WERI-Rb-1 (cell line): ENCODE data around the gene GMEB2.

Experiments
- DNase-seq: peaks from one replicate; pipeline ENCODE4 v3.0.0-alpha.2; 2020
- H3K27ac ChIP-seq: fragments of 250-450 bp; sonication (Bioruptor Pico); 2 replicates; pipeline ENCODE4 v1.5.1; 2020; ENCODE audit warnings: mild to moderate bottlenecking, moderate library complexity
- H3K27me3 ChIP-seq: fragments of 250-450 bp; sonication (Bioruptor Pico); 2 replicates; pipeline ENCODE4 v1.5.1; 2021; ENCODE audit warnings: mild to moderate bottlenecking, low read depth, moderate library complexity; ENCODE audit not compliant: insufficient read depth, severe bottlenecking
- H3K36me3 ChIP-seq: fragments of 250-450 bp; sonication (Bioruptor Pico); 2 replicates; pipeline ENCODE4 v1.5.1; 2020; ENCODE audit warnings: mild to moderate bottlenecking, moderate library complexity
- H3K4me3 ChIP-seq: 2 replicates; pipeline ENCODE4 v1.5.1; 2011; ENCODE audit warnings: low read depth, mild to moderate bottlenecking, control low read depth, low read length
- H3K9me3 ChIP-seq: fragments of 250-450 bp; sonication (Bioruptor Pico); 2 replicates; pipeline ENCODE4 v1.5.1; 2021; ENCODE audit warnings: mild to moderate bottlenecking, moderate library complexity; ENCODE audit not compliant: severe bottlenecking
- TF ChIP-seq, protein P1 (sequence below): IDR thresholded peaks from 2 replicates; pipeline ENCODE4 v1.5.1; 2011; ENCODE audit warnings: low read depth, mild to moderate bottlenecking, control low read depth, inconsistent platforms, low read length

Gene GMEB2

DNA sequence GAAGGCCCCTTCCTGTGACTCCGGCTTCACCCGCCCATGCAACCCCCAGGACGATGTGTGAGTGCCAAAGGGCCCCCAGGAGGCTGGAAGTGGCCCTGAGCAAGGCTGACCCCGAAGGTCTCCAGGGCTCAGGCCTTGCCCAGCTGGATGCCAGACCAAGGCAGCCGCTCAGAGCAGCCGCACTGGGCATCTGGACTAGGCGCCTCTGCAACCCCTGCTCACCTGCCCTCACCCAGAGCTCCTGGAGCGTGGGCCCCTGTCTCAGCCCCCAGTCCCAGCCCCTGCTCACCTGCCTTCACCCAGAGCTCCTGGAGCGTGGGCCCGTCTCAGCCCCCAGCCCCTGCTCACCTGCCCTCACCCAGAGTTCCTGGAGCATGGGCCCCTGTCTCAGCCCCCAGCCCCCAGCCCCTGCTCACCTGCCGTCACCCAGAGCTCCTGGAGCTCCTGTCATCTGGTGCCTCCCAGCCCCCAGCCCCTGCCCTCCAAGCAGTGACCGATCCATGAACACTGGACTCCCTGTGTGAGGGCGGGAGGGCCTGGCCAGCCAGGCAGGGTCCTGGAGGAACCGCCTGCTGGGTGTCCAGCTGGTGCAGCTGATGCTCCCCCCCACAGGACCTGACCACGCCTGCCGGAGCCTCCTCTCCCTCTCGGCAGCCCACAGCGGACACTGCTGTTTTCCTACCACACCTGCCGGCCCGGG lies 80.5 kb downstream of the GMEB2 start:
- peak; percentile 74 for DNase-seq
- no peaks in the 10 kb centered on the region for H3K9me3 ChIP-seq
- no peak overlapping the region for H3K4me3 ChIP-seq
- H3K27ac ChIP-seq = peak overlapping the region; percentile 29; the same call in 1 of the 2 replicates
- H3K27me3 ChIP-seq = no peaks in the 10 kb centered on the region
- TF ChIP-seq, protein P1, sequence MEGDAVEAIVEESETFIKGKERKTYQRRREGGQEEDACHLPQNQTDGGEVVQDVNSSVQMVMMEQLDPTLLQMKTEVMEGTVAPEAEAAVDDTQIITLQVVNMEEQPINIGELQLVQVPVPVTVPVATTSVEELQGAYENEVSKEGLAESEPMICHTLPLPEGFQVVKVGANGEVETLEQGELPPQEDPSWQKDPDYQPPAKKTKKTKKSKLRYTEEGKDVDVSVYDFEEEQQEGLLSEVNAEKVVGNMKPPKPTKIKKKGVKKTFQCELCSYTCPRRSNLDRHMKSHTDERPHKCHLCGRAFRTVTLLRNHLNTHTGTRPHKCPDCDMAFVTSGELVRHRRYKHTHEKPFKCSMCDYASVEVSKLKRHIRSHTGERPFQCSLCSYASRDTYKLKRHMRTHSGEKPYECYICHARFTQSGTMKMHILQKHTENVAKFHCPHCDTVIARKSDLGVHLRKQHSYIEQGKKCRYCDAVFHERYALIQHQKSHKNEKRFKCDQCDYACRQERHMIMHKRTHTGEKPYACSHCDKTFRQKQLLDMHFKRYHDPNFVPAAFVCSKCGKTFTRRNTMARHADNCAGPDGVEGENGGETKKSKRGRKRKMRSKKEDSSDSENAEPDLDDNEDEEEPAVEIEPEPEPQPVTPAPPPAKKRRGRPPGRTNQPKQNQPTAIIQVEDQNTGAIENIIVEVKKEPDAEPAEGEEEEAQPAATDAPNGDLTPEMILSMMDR = no peak
- no peaks in the 10 kb centered on the region for H3K36me3 ChIP-seq

DNA sequence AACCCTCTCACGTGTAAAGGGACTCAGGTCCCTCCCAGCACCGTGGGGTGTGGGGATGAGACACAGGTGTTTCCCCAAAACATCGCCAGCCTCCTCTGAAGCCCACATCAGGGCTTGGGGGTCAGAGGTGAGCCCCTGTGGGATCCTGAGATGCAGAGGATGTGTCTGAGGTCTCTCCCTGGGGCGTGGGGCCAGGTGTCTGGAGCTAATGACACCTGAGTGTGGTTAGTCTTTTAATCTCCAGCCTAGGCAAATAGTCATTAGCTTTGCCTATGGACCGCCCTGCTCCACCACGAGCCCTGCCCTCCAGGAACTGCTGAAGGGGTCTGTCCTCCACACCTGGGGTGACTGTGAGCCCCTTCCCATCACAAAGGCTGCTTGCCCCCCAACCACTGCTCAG lies 81.1 kb downstream of the GMEB2 start:
- DNase-seq = no peak
- H3K9me3 ChIP-seq = no peaks in the 10 kb centered on the region
- H3K27me3 ChIP-seq = no peaks in the 10 kb centered on the region
- TF ChIP-seq, protein P1 = no peak
- no peak overlapping the region for H3K4me3 ChIP-seq
- no peaks in the 10 kb centered on the region for H3K36me3 ChIP-seq
- H3K27ac ChIP-seq = peak overlapping the region; percentile 29; the same call in 1 of the 2 replicates

DNA sequence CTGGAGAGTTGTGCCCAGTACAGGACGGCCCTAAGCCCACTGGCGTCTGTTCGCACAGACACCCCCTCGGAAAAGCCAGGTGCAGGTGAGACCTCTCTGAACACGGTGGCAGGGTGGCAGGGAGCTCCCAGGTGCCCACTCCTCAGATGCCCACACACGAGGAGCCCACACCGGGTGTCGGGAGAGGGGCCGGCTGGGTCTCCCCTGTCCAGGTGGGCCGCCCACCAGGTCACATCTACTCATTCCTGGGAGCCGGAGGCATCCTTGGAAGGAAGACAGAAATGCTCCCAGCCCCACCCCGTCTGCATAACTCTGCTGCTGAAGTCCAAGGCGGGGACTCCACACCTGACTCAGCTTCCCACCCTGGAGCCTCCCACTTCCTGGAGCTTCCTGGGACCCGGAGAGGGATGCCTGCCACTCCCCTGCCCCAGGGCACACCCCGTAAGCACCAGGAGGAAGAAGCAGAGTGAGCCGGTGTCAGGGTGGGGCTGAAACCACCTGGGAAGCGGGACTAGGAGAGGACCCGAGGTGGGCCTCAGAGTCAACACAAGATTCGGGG lies 81.9 kb downstream of the GMEB2 start:
- Histone ChIP-seq H3K27me3 (no peaks in the 10 kb centered on the region), H3K9me3 (no peaks in the 10 kb centered on the region), H3K4me3 (no peak overlapping the region), H3K27ac (no peak overlapping the region), H3K36me3 (no peaks in the 10 kb centered on the region)
- DNase-seq = no peak
- TF ChIP-seq, protein P1 = no peak

DNA sequence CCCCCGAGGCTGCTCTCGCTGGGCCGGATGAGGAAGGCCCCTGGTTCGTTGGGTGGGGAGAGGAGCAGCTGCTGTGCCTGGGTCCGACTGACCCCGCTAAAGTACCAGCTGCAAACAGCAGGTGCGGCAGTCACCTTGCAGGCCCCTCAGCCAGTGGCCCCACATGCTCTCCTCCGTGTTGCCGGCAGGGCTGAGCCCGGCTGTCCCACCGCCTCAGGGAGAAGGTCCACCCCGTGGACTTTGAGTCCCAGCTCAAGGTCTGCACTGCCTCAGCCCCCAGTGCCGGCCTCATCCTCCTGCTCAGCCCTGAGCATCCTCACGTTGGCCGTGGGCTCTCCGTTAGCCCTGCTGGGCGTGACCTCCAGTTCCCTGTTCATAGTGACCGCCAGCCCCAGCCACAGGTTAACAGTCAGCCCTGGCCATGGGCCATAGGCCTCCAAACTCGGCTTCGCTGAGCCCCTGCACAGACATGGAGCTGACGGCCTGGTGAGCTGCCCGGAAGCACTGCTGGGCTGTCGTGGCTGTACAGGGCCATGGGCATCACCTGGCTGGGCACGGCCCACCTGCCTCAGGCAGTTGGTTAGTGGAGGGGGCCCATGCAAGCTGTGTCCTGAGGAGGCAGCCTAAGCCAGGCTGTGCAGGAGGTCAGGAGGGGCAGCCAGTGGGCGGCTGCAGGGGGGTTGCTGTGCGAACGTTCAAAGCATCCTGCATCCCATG lies 82.5 kb downstream of the GMEB2 start:
- H3K36me3 ChIP-seq = no peaks in the 10 kb centered on the region
- TF ChIP-seq, protein P1 = no peak
- H3K9me3 ChIP-seq = no peaks in the 10 kb centered on the region
- H3K27ac ChIP-seq = no peak overlapping the region
- no peaks in the 10 kb centered on the region for H3K27me3 ChIP-seq
- H3K4me3 ChIP-seq = no peak overlapping the region
- DNase-seq = peak; percentile 16

DNA sequence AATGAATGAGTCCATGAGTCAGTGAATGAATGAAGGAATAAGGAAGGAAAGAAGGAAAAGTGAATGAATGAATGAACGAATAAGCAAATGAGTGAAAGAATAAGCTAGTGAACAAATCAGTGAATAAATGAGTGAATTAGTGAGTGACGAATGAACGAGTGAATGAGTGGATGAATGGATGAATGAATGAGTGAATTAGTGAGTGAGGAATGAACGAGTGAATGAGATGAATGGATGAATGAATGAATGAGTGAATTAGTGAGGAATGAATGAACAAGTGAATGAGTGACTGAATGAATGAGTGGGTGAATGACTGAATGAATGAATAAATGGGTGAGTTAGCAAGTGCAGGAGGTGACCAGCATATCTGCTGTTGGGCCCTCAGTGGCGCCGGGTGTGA lies 83.2 kb downstream of the GMEB2 start:
- no peaks in the 10 kb centered on the region for H3K27me3 ChIP-seq
- no peaks in the 10 kb centered on the region for H3K9me3 ChIP-seq
- H3K27ac ChIP-seq = no peak overlapping the region
- no peaks in the 10 kb centered on the region for H3K36me3 ChIP-seq
- H3K4me3 ChIP-seq = no peak overlapping the region
- TF ChIP-seq, protein P1 = no peak
- no peak for DNase-seq
